GM21786 (cell line): ENCODE measurements around the gene CORO2B.
"Not testable (repeated sequence)": the region's sequence is repeated elsewhere in the genome, so short reads cannot be mapped to it uniquely, and the experiment has no call there.

ENCODE experiments used
- ATAC-seq: cut with Tn5 transposase; IDR thresholded peaks from one replicate; pipeline ENCODE4 v1.9.1; 2021; ENCODE audit not compliant: unreplicated experiment

CORO2B gene

DNA sequence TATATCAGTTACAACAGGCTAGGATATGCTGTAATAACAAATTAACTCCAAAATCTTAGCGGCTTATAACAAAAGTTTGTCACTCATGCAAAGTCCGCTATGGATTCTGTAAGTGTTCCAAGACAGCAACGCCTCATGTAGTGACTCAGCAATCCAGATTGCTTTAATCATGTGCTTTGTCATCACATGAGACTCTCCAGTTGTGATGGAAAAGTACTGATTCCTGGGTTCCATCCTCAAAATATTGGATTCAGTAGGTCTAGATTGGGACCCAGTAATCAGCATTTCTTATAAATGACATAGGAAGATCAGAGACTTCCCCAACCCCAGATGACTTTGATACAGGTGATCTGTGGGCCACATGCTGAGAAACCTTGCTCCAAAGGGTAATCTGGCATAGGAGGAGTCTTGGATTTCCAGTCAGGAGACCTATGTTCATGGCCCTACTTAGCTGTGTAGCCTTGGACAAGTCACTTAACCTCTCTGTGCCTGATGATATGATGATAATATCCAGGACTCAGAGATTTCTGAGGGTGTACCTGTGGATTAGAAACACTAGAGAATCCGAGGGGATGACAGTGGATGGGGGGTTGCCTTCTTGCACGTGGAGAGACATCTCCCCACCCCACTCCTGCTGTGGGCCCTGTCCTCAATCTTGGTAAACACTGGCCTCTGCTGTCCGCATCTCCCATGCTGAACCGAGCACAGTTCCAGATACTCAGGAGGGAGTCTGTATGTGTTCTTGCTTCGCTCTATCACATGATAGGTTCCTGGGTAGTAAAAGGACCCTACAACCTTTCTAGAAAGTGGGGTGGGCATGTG lies 65.5 kb downstream of the CORO2B start:
- no peak for ATAC-seq

DNA sequence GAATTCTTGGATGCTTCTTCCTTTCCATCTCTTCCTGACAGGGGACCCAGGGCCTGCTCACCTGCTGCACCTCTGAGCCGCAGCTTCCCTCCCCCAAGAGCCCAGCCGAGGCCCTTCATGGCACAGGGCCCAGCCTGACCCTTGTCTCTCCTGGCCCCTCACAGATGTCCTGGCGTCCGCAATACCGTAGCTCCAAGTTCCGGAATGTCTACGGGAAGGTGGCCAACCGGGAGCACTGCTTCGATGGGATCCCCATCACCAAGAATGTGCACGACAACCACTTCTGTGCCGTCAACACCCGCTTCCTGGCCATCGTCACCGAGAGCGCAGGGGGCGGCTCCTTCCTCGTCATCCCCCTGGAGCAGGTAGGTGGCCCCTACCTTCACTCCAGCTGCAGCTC lies 66.2 kb downstream of the CORO2B start:
- no peak for ATAC-seq

DNA sequence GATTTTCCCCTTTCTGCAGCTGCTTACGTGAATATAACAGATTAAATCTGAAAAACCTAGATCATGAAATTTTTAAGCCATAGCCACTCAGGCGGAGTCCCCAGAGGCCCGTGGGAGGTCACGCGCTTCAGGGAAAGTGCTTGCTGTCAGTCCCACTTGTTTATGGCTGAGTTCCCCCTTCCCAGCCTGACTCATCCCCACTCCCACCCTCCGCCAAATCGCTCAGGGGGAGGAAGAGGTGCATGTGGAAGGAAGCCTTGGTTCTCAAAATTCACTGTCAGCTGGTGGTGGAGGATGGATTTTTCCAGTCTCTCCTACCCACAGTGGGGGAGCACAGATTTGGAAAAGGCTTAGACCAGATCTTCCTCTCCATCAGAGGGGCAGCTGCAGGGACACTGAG lies 67.4 kb downstream of the CORO2B start:
- ATAC-seq = no peak

DNA sequence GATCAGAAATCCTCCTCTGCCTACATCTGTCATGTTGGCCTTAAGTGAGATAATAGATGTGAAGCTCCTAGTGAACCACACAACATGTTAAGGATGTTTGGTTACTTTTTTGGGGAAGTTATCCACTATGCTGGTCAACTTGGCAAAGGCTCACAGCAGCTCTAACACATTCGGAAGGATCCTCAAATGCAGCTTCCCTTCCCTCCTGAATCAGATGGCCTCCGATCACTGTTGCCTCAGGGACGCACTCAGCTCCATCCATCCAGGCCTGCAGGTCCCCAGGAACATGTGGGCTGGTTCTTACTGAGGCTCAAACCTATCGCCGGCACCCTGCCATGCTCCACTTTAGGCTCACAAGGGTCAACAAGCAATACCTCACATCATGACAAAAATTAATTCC lies 67.9 kb downstream of the CORO2B start:
- ATAC-seq = no peak

DNA sequence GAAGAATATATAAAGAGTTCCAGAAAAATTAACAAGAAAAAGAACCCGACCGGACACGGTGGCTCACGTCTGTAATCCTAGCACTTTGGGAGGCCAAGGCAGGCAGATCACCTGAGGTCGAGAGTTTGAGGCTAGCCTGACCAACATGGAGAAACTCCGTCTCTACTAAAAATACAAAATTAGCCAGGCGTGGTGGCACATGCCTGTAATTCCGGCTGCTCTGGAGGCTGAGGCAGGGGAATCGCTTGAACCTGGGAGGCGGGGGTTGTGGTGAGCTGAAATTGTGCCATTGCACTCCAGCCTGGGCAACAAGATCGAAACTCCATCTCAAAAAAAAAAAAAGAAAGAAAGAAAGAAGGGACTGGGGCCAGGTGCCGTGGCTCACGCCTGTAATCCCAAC lies 68.6 kb downstream of the CORO2B start:
- ATAC-seq = not testable (repeated sequence)

DNA sequence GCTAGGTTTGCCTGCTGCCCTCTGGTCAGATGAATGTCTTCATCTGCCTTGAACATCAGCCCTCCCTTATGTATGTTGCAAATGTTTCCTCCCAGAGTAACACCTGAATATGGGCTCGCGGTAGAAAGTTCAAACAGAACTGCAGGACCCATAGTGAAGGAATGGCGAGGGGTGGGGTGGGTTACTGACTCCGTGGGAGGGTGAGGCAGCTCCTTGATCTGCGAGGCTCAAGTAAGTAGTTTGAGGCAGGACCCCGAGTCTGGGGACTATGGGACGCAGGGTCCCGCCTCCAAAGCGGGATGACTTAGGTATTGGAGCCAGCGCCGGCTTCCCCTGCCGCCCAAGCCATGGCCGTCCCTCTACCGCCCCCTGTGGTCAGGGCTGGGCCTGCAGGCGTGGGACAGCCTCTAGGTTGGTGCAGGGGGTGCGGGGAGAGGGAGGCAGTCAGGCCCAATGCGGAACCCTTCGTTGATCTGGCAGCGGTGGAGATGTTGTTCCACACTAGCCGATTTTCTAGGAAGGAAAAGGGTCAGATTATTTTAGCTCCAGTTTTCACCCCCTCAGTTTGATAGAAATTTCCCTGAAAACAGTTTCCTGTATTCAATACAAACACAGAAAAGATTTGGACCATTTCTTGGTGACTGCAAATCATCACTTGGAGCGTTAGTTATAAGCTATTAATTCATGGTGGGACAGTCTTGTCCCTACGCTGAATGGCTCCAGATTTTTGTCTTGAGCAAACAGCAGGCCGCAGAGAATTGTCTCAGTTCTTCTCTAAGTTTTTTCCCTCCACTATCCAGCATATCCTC lies 72.3 kb downstream of the CORO2B start:
- no peak for ATAC-seq

DNA sequence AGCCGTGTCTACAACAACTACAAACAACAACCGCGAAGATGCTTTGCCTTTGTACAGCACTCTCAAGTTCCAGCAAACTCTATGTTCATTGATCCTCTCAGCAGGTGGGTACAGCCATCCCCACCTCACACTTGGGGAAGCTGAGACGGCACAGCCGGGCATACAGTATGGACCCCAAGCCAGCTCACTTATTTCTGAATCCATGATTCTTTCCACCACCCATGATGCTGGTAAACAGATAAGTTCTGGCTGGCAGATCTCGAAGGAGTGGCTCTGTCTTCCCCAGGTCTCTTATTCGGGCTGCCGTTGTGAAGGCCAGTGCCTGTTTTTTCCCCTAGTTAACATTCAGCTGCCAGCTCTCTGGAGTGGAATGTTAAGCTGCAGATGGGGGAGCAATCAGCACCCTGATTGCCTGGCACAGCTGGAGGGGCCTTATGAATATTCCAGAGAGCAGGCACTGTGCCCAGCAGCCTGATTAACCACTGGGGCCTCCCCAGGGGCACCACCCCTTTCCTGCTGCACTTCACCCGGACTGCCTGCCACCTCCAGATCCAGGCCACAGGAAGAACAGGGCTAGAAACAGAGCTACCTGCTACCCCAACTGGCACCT lies 73.2 kb downstream of the CORO2B start:
- ATAC-seq = no peak

DNA sequence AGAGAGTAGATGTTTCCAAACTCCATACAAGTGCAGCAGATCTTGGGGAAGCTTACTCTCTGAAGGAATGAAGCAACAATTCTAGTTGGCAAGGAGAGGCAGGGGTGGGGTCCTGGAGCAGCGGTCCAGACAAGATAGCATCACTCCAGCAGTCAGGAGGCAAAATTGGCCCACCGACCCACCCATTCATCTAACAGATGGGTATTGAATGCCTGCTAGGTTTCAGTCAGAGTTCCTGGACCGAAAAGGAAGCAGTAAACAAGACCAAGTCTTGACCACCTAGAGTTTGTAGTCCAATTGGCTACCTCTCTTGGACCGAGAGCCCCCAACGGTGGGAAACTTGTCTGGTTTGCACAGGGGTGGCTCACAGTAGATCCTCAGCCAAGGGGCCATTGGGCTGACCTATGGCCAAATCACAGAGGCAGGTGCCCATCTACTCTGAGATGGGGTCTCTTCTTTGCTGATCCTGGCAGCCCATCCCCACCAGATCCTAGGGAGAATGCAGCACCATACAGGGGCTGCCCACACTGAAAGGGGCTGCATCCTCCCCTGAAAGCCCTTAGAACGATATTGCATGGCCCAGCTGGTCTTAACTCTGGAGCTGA lies 74.3 kb downstream of the CORO2B start:
- ATAC-seq = no peak

DNA sequence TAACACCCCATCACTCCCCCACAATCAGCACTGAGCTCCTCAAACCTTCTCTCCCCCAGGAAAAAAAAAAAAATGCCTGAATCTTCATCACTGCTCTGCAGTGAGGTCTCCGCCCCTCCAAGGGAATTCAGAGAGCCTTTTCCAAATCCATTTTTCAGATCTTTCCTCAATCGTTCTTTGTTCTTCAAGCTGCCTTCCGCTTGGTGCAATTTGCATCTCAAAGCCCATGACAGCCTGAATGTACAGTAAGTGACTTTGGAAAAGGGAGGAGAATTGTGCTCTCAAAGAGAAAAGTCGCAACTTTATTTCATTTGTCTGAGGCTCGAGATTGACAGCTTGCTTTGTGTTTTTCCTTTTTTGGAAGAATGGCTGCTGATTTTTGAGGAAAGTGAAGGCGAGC lies 75.0 kb downstream of the CORO2B start:
- ATAC-seq = no peak

DNA sequence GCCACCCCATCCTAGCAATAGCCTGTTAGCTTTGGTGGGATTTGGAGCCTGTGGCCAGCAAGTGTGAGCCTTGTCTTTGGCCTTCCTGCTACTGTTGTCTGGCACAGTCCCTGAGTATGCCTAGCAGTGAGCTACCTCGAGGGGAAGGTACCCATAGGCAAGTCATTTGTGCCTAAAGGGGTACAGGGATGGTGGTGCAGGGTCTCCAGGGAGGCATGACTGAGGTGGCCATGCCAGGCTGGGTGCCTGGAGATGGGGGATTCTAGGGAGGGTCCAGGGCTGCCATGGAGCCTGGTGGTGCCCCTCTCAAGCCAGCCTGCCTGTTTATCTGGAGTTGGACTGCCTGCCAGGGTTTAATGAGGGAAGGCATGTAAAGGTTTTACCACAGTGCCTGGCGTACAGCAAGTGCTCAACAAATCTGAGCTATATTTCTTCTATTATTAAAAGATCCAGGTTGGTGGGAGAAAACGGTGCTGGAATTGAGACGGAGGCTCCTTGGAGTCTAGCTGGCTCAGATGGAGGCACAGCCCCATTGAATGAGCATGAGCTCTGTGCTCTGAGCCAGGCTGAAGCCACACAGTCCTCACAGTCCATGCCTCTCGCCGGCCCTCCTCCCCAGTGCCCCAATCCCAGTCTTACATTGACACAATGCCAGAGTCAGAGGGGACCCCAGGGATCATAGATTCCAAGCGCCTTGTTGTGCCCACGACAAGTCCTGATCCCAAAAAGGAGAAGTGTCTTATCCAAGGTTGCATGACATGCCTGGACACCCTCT lies 76.2 kb downstream of the CORO2B start:
- no peak for ATAC-seq

DNA sequence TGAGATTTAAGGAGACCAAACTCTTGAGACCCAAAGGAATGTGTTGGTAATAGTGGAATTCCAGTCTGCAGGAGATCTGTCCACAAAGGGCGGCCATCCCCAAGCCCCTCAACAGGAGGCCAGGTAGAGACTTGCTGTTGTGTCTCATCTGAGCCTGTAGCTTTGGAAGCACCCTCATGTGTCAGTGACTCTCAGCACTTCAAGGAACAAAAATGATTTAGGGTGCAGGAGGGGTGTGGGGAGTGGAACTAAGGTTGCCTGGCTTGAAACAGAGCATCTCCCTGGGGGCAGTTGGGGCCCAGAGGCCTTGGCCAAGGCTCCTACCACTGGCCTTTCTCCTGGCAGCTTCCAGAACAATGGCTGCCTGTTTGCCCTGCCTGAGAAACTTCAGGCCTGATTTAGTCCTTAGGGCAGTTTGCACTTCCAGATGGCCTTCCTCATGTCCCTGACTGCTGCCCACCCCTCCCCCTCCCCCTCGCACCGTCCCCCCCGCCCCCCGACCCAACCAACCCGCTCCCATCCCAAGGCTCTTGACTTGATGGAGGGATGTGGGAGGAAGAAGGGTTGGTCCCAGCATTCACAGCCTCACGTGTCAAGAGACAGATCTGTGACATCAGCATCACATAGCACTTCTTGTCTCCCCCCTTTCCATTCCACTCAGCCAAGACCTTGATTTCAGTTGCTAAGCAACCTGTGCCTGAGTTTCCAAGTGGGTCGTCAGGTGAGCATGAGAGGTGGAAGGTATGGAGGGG lies 77.1 kb downstream of the CORO2B start:
- no peak for ATAC-seq

DNA sequence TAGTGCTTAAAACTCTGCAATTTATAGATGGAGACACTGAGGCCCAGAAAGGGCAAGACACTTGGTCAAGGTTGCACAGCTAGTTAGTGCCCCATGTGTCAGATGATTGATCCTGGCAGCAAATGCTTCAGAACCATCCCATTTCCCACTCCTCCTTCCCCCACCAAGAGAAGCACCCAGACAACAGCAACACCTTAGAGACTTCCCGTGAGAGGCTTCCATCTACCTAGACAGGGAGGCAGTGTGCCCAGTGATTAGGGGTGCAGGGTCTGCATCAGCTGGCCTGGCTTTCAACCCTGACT lies 77.6 kb downstream of the CORO2B start:
- no peak for ATAC-seq

DNA sequence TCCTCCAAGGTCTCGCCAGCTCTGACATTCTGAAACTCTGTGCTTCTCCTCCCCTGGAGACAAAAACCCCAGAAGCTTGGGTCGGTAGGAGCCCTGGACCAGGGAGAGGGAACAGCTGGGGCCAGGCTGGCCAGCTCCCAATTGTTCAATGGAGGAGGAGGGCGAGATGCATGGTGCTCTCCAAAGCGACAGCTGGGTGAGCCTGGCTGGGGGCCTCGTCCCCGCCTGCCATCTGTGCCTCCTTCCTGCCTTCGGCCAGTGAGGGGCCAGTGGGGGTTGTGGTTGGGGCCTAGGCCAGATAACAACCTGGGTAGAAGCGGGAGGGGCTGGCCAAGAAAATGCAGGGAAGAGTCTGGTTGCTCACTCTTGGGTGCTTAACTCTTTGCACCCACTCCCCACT lies 79.4 kb downstream of the CORO2B start:
- no peak for ATAC-seq

DNA sequence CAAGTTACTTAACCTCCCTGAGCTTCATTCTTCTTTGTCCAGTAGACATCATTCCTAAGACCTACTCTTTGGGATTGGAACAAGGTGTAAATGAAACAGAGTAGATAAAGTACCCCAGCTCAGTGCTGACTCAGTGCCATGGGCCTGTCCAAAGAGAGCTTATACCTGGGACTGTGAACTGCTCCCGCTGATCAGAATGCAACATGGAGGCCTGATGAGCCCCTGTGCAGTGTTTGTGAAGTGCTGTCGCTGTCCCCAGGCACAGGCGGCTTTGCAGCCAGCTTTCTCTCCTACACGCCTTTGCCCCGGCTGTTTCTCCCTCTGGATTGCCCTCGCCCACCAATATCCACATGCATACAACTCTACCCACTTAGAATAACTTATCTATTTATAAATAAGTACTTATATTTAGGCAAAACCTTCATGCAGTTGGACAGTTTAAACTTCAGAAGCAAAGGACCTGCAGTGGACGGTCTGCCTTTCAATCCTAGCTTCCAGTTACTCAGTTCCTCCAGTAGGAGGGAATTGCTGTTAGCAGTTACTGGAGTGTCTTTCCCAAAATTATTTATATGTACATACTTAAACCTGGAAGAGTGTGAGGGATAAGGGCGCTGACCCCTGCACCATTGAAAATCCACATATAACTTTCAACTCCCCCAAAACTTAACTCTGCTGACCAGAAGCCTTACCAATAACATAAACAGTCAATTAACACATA lies 80.0 kb downstream of the CORO2B start:
- ATAC-seq = no peak

DNA sequence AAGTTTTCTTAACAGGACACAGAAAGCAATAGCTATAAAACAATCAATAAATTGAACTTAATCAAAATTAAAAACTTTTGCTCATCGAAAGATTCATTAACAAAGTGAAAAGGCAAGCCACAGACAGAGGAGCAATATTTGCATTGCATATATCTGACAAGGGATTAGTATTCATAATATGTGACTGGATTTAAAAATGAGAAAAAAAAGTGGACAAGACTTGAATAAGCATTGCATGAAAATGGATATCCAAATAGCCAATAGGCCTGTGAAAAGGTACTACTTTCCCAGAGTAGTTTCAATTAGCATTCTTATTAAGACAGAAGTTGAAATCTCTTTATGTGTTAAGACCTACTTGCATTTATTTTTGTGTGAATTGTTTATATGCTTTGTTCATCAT lies 84.7 kb downstream of the CORO2B start:
- no peak for ATAC-seq

DNA sequence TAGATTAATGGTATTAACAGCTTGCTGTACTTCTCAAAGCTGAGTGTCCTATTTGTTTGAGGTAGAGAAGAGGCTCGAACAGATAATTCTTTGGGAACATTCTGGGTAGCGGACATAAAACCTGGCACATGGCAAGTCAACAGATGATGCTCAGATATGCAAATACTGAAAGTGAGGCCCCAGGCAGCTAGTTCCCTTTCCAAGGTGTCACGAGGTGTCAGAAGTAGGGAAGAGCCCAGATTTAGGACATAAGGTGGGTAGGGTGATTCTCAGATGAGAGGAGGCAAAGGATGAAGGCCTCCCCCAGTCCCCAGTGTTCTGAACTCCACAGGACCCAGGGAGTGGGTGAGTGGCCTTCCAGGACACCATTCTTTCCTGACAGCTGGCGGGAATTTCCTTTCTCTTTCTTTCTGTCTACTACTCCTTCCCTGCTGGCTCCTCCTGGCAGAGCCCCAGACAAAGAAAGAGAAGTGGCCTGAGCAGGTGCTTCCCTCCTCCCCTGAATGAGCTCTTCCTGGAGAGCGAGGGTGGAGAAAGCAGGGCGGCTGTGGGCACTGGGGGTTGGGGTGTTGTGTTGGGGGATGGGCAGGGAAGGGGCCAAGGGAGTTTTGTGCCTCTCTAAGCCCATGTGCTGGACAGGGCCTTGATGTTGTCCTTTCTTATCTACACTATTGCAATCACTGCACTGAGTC lies 87.5 kb downstream of the CORO2B start:
- no peak for ATAC-seq

DNA sequence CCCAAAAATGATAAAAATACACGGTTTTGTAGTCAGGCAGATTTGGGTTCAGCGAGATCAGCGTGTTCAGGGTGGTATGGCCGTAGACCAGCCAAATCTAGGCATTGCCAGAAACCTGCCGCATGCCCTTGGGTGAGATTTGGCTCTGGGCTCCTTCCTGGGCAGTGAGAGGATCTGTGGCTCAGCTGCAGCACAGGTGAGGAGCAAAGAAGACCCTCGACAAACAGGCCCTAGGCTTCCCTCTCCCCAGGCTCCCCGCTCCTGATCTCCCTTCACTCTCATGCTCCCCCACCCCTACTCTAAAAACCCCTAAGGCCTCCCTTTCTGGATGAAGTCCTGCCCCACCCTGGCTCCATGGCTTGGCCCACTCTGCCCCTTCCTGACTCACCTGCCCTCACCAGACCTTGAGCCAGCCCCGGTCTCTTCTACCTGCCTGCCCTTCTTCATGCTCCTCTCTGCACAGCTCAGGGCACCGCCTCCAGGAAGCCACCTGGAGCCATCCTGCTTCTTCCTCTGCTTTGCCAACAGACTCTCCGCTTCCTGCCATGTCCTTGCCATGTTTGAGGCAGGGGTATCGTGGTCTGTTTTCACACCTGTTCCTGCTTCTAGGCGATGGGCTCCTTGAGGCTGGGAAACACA lies 88.1 kb downstream of the CORO2B start:
- ATAC-seq = no peak

DNA sequence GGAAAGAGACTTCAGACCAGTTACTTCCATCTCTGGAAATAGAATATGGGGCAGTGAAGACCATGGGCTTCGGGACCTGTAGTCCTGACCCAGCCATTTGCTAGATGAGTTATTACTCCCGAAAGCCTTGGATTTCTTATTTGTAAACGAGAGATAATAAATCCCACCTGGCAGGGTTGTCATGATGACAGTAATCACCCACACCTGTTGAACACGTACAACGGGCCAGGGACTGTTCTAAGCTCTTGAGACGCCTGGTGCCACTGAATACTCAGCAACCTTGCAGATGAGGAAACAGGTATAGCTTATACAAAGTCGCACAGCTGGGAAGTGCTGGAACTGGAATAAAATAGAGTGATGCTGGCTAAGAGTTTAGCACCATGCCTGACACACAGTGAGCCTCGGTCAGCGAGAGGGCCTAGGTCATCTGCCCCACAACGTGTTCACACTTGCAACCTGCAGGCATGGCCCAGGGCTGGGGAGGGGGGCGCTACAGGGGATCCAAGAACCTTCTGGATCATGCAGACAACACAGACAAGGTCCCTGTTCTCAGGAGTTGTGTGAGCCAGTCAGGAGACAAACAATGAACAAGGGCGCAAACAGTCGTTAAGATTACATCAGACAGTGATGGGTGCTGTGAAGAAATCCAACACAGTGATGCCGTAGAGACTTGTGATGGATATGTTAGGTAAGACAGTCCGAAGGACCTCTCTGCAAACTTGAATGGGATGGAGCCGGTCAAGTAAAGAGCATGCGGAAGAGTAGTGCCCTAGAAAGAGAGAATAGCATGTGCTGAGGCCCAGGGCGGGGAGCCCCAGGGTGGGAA lies 89.2 kb downstream of the CORO2B start:
- no peak for ATAC-seq
